ENCODE data around the gene BMP7. TPM values are rescaled to one million over a fixed set of nuclear protein-coding genes. Genes with fewer than 3 reads are reported as not detected.

The BMP7 gene
- total RNA-seq, 2 experiments from 2014 or later, result 2.2 to 94.2 TPM

DNA sequence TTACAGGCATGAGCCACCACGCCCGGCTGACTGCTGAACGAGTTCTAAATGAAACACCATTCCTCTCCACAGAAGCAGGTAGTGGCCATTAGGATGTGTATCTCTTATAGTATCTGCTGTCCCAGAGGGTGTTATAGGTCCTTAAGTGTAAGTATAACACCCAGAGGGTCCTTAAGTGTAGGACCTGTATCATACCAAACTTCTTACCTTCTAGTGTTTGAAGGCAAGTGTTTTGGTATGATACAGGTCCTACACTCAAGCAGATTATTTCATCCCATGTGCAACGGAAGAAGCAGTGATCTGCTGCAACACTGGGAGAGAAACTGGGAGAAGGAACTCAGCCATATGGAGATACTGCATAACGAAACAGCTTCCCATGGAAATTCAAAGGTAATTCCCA is 17.4 kb downstream of the BMP7 start:
- peaks cover 90% of the 10 kb centered on the region for H3K4me1 ChIP-seq (ENCODE audit: insufficient read depth, low read length, poor library complexity, severe bottlenecking)
- DNase-seq (ENCODE audit: low spot score), result no peak
- TF ChIP-seq, protein P1, sequence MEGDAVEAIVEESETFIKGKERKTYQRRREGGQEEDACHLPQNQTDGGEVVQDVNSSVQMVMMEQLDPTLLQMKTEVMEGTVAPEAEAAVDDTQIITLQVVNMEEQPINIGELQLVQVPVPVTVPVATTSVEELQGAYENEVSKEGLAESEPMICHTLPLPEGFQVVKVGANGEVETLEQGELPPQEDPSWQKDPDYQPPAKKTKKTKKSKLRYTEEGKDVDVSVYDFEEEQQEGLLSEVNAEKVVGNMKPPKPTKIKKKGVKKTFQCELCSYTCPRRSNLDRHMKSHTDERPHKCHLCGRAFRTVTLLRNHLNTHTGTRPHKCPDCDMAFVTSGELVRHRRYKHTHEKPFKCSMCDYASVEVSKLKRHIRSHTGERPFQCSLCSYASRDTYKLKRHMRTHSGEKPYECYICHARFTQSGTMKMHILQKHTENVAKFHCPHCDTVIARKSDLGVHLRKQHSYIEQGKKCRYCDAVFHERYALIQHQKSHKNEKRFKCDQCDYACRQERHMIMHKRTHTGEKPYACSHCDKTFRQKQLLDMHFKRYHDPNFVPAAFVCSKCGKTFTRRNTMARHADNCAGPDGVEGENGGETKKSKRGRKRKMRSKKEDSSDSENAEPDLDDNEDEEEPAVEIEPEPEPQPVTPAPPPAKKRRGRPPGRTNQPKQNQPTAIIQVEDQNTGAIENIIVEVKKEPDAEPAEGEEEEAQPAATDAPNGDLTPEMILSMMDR (conservative IDR thresholded peaks at IDR 0.05; ENCODE audit: low read length), result no peak
- TF ChIP-seq EZH2phosphoT487 (IDR thresholded peaks at IDR 0.05; ENCODE audit: borderline replicate concordance, low read depth, low read length), result no peak
- peaks cover 100% of the 10 kb centered on the region for H3K79me2 ChIP-seq (ENCODE audit: insufficient read depth, low read depth, low read length)
- BruUV-seq (replicated peaks), result no TSS peak
- no peak overlapping the region for H3K4me2 ChIP-seq (ENCODE audit: low read length)
- no peaks in the 10 kb centered on the region for H3K9me3 ChIP-seq (ENCODE audit: low read length)
- H3K4me3 ChIP-seq (ENCODE audit: low read depth, low read length, poor library complexity, severe bottlenecking), result no peak overlapping the region
- no peak overlapping the region for H3K27ac ChIP-seq (ENCODE audit: low read depth, low read length, poor library complexity, severe bottlenecking)
- H3K36me3 ChIP-seq (ENCODE audit: insufficient read depth, low read length), result peaks cover 22% of the 10 kb centered on the region
- H3K9me2 ChIP-seq (ENCODE audit: insufficient read depth, low read length), result no peaks in the 10 kb centered on the region
- POLR2A ChIA-PET, result interaction anchor here (0.6 to 1.0 kb wide), 2 partner anchors 16 to 146 kb away, joined by 3 read pairs; no protein-coding TSS in a partner anchor
- CTCF ChIA-PET (ENCODE audit: unreplicated experiment), result no interaction called here
- intact Hi-C loops (cut with micrococcal nuclease; ENCODE audit: unreplicated experiment), result loop anchor here (5.0 to 10.0 kb wide), 2 partner anchors 68 to 154 kb away; no protein-coding TSS in a partner anchor
- H4K20me1 ChIP-seq (ENCODE audit: insufficient read depth, low read length), result no peaks in the 10 kb centered on the region
- no peak overlapping the region for H2AFZ ChIP-seq (ENCODE audit: low read length)

DNA sequence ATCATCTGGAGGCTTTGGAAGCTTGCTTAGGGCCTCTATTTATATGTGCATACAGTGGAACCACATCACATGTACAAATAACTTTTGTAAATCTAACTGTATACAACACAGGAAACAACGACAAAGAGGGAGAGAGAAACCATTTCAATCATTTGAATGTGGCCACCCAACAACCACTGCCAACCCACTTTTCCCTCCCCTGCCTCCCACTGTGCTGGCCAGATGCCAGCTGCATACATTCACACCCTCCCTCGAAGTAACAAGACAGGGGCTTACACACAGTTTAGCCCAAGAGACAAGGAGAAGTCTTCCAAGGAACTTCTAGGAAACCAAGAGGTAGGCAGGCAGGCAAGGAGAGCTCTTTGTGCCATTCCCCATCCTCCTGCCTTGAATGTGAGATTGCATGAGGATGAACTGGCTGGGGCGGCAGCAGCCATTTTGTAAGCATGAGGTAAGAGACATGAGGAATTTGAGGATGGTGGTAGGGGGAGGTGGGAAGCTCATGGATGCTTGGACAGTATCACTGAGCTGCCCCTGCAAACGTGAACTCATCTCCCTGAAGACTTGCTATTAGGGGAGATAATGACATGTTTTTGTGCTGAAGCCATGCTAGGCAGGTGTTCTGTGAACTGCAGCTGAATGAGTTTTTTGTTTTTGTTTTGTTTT is 18.2 kb downstream of the BMP7 start:
- Histone ChIP-seq H3K27ac (ENCODE audit: low read depth, low read length, poor library complexity, severe bottlenecking) (peak overlapping the region; percentile 65), H3K4me3 (ENCODE audit: low read depth, low read length, poor library complexity, severe bottlenecking) (peak overlapping the region; percentile 29), H3K36me3 (ENCODE audit: insufficient read depth, low read length) (peaks cover 29% of the 10 kb centered on the region), H3K79me2 (ENCODE audit: insufficient read depth, low read depth, low read length) (peaks cover 100% of the 10 kb centered on the region), H3K4me2 (ENCODE audit: low read length) (peak overlapping the region; percentile 59), H2AFZ (ENCODE audit: low read length) (no peak overlapping the region), H3K9me3 (ENCODE audit: low read length) (no peaks in the 10 kb centered on the region), H4K20me1 (ENCODE audit: insufficient read depth, low read length) (no peaks in the 10 kb centered on the region), H3K4me1 (ENCODE audit: insufficient read depth, low read length, poor library complexity, severe bottlenecking) (peaks cover 96% of the 10 kb centered on the region), H3K9me2 (ENCODE audit: insufficient read depth, low read length) (no peaks in the 10 kb centered on the region)
- BruUV-seq (replicated peaks), result no TSS peak
- no peak for TF ChIP-seq EZH2phosphoT487 (IDR thresholded peaks at IDR 0.05; ENCODE audit: borderline replicate concordance, low read depth, low read length)
- TF ChIP-seq, protein P1 (conservative IDR thresholded peaks at IDR 0.05; ENCODE audit: low read length), result no peak
- CTCF ChIA-PET (ENCODE audit: unreplicated experiment), result interaction anchor here (0.6 kb wide), 1 partner anchor 79 kb away, joined by 3 read pairs; no protein-coding TSS in a partner anchor
- DNase-seq (ENCODE audit: low spot score), result peak; percentile 34
- POLR2A ChIA-PET, result interaction anchor here (0.8 to 1.4 kb wide), 6 partner anchors 9 to 84 kb away, joined by 3 to 6 read pairs (median 4); no protein-coding TSS in a partner anchor
- intact Hi-C loops (cut with micrococcal nuclease; ENCODE audit: unreplicated experiment), result loop anchor here (5.0 to 10.0 kb wide), 2 partner anchors 69 to 153 kb away; no protein-coding TSS in a partner anchor

Data from OCI-LY7 (cell line).